HL-60/S4 treated with phorbol 12-myristate 13-acetate at 8.2 ng/mL for 4 days and 3 days (cell line): ENCODE measurements around the gene PTPRJ.
"Not testable (repeated sequence)": the region's sequence is repeated elsewhere in the genome, so short reads cannot be mapped to it uniquely, and the experiment has no call there.

Source experiments
- in situ Hi-C: fragments of 300-500 bp; cut with MboI; formaldehyde crosslinking; loops from 2 replicates; pipeline ENCODE4 v1.15.0; 2022; ENCODE audit warnings: low sequenced_read_pairs

Gene PTPRJ

DNA sequence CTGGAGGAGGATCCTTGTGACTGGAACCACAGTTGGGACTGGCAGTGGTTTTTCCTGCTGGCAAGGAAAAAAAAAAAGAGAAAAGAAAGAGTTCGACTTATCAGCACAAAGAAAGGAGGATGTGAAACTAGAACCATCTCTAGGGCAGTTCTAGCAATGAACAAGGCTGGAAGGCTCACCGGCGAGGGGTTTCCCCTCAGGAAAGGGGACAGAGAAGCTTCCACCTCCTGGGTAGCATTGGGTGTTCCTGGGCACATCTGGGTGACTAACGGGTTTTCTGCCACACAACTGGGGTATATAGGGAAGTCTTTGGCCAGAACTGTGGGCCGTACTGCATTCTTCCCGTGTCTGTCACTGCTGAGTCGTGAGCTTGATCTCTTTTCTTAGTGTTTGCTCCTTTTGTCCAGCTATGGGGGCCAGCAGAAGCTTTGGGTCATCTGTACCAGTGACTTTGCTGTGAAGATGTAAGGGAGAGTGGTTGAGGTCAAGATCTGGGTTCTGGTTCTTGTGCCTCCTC is 126.9 kb downstream of the PTPRJ start:
- in situ Hi-C loops, result loop anchor here (5.0 kb wide), 1 partner anchor 170 kb away; no protein-coding TSS in a partner anchor

DNA sequence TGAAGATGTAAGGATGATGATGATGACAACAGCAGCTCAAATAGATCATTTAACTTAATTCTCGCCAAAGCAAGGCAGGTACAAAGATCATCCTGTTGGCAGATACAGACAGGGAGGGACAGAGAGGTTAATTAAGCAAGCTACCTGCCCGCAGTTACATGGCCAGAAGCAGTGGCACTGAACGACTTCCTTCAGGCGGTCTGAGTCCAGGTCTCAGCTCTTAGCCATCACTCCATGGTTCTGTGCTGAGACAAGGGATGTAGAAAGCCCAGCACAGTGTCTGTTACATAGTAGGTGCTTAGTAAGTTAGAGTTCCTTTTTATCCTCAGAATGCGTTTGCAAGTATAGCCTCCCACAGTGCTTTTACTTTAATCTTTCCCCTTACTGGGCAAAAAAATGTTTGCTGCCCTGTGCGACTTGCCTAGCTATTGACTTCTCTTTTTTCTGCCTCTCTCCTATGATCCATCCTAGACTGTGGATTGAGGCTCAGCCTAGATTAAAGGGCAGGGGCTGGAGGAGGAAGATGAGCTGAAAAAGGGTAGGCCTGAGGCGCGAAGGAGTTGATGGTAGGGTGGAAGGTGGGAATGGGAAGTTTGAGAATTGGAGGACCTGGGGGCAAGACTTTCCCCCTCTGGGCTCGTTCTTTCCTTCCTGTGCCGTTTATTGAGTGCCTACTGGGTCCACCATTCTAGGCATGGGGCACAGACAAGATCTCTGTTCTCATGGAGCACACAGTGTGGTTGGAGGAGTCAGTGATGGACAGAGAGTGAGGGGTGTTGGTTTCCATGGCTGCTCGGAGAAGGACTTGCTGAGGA is 128.1 kb downstream of the PTPRJ start:
- in situ Hi-C loops, result loop anchor here (5.0 kb wide), 1 partner anchor 171 kb away; no protein-coding TSS in a partner anchor

DNA sequence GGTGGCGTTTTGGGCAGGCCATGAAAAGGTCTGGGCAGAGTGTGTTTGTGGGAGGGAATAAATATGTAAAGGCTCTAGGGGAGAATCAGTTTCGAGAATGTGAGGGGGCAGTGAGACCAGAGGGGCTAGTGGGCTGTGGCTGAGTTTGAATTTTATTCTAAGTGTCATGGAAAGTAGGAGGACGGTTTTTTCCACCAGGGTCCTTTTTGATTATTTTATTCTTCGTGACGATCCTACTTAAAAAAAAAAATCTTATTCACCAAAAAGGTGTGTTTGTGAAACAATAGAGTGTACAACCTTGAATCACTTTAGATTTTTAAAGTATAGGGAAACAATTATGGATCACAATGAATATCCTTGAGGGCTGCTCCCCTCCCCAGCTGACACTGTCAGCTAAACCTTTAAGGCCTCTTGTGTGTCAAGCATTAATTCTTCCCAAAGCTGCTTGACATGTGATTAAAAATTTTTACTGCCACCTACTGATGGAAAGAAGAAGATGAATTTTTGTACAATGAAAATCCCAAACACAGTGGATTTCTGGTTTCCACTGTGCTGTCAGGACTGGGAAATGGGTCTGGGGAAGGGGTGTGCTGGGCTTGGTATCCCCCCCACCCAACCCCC is 128.8 kb downstream of the PTPRJ start:
- in situ Hi-C loops, result loop anchor here (5.0 kb wide), 1 partner anchor 172 kb away; no protein-coding TSS in a partner anchor

DNA sequence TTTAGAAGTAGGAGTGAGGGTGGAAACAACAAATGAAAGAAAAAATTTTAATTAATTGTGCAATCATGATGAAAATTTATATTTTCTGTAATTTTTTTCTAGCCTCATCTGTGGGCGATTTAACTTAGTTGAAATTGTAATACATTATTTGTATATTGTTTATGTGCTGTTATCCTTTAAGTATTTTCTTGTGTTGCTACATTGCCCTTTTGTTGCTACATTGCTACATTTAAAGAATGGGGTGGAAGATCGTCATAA is 130.1 kb downstream of the PTPRJ start:
- in situ Hi-C loops, result no loop called here

DNA sequence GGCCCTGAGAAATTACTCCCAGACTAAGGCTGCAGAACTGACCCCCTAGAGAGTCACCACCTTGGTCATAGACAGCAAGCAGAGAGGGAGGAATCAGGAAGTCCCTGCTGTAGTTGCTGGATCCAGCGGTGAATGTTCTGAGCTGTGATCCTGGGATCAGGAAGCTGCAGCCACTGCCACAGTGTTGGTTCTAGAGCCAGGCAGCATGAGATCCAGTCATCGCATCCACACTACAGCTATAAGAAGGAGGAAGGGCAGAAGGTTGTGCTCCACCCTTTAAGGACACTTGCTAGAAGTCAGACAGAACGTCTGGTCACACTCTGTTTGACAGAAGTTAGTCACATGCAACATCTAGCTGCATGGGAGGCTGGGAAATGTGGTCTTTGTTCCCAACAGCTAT is 131.5 kb downstream of the PTPRJ start:
- in situ Hi-C loops, result no loop called here

DNA sequence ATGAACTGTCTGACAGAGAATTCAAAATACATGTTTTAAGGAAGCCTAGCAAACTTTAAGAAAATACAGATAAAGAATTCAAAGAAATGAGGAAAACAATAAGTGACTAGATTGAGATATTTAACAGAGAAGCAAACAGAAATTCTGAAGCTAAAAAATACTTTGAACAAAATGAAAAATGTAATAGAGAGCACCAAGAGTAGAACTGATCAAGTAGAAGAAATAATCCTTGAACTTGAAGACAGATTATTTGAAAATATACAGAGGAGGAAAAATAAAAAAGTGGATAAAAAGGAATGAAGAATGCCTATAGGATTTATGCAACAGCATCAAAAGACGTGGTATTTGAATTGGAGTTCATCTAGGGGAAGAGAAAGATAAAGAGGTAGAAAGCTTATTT is 134.4 kb downstream of the PTPRJ start:
- in situ Hi-C loops, result no loop called here

DNA sequence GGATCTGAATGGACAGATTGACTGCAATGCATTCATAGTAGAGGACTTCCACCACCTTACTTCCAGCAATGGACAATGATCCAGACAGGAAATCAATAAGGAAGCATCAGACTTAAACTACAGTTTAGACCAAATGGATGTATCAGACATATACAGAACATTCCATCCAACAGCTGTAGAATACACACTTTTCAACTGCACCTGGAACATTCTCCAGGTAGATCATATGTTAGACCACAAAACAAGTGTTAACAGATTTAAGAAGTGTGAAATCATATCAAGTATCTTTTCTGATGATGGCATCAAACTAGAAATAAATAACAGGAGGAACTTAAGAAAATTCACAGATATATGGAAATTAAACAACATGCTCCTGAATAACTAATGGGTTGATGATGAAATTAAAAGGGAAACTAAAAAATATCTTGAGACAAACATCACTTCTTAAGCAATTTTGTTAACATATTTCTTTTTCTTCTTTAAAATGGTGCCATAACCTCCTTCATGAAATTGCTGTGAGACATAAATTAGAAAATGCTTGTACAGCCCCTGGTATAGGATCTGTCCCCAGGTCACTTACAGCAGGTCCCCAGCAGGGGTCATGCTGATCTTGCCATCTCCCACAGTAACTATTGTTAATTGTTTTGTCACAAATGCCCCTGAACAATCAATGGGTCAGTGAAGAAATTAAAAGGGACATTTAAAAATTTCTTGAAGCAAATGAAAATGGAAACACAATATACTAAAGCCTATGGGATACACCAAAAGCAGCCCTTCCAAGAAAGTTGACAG is 136.3 kb downstream of the PTPRJ start:
- in situ Hi-C loops, result no loop called here

DNA sequence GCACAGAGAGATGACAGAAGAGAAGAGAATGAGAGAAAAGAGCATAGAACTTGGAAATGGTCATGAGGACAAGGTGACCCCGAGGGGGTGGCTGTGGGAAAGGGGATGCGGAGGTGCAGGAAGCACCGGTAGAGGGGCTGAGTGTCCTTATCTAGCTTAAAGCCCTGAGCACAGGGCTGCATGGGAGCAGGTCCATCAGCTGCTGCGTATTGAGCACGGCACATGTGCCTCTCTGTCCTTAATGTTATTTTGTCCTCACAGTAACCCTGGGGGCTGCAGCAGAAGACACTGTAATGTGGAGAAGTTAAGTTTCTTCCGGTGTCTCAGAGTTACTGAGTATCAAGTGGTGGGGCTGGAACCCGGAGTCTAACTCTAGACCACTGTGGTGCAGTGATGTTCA is 141.9 kb downstream of the PTPRJ start:
- in situ Hi-C loops, result no loop called here

DNA sequence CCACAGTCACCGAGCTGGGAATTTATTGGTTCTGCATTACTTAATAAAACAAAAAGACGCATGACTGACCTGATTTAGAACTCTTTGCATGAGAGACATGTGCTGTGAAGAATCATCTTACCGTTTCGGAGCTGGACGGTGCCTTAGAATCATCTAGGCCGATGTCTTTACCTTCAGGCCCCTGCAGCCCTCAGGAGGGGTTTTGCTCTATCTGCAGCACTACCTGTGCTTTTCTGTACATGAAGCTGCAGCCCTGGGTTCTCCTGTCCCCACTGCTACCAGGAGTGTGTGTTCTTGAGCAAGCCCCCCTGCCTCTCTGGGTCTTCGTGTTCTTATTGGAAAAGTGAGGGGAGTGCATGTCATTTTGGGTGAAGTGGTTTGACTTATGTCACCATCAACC is 142.3 kb downstream of the PTPRJ start:
- in situ Hi-C loops, result no loop called here

DNA sequence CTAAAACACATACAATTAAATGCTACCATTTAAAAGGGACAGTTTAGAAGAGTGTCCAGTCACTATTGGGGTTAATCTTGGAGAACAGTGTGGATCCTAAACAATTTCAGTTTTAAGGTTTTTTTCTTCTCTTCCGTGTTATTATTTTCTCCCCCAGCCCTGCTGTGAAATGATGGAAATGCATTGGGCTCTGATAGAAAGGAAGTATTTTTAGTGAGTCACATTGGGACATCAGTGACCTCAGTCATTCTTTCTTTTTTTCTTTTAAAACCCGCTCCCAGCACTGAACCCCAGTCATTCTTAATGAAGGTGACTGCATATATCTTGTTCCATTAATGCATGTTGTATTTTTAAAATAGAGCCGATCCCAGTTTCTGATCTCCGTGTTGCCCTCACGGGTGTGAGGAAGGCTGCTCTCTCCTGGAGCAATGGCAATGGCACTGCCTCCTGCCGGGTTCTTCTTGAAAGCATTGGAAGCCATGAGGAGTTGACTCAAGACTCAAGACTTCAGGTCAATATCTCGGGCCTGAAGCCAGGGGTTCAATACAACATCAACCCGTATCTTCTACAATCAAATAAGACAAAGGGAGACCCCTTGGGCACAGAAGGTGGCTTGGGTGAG is 143.0 kb downstream of the PTPRJ start:
- in situ Hi-C loops, result no loop called here

DNA sequence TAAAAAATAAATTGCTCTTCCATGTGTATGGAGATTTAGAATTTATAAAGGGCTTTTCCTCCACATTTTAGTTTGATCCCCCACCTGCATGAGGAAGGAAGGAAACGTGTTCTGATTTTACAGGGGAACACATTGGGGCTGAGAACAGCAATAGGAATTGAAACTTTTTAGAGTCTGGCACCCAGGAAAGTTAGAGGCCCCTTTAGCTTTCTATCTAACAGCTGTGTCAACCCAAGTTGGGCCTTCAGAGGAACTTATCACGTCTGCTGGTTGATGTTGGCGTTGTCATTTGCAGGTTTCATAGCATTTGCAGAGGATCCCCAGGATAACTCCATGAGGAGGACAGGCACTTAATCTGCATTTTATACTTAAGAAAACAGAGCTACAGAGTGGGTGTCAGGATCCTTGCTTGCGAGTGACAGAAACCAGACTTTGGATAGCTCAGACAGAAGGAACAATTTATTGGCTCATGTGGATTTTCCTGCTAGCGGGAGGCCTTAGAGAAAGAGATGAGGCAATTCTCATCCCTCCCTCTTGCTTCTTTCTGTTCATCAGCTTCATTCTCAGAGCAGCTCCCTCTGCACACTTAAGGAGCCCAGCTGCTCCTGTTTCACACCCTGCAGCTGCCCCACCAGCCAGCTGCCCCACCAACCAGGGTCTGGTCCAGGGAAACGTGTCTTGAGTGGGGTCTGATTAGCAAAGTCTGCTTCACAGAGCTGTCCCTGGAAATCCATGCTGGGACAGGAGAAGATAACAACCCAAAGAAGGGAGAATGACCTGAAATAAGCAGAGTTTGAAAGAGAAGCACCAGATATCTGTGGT is 143.8 kb downstream of the PTPRJ start:
- in situ Hi-C loops, result no loop called here

DNA sequence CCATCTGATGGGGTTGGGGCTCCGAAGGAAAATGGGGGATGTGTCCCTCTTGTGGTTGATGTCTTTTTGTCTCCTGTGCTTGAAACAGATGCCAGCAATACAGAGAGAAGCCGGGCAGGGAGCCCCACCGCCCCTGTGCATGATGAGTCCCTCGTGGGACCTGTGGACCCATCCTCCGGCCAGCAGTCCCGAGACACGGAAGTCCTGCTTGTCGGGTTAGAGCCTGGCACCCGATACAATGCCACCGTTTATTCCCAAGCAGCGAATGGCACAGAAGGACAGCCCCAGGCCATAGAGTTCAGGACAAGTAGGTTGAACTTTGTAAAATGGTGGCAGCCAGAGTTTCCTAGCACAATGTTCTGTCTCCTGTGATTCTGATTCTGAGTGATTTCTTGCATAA is 144.5 kb downstream of the PTPRJ start:
- in situ Hi-C loops, result no loop called here

DNA sequence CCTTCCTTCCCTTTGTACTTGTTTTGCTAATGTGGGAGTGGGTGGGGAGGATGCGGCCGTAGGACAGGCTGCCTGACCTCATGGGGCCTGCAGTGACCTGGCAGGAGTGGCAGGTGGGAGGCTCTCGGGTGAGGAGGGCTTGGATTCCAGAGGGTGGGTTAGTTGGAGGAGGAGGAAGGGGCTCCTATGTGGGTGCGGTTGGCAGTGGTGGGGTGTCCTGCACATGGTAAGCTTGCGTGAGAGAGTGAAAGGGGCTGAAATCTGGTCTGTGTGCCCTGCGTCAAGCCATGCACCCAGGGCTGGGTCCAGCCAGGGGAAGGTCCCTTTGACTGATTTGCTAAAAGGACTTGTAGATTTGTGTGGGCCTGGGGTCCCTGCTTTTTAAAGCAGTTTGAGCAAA is 145.5 kb downstream of the PTPRJ start:
- in situ Hi-C loops, result no loop called here

DNA sequence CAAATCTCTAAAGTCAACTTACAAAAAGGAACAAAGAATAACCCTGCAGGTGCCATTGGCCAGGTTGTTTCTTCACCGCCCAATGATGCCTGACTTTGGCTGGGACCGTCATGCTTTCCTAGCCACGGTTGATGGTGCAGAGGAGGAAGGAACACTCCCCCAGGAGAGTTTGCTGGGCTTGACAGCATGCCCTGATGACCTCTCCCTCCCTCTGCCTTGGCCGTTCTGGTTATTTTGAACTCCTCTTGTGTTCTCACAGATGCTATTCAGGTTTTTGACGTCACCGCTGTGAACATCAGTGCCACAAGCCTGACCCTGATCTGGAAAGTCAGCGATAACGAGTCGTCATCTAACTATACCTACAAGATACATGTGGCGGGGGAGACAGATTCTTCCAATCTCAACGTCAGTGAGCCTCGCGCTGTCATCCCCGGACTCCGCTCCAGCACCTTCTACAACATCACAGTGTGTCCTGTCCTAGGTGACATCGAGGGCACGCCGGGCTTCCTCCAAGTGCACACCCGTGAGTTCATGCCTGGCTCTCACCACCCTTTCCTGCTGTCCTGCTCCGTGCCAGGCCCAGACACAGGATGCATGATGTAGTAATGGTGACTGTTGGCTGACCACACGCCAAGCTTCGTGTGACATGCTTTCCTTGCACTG is 147.3 kb downstream of the PTPRJ start:
- in situ Hi-C loops, result no loop called here

DNA sequence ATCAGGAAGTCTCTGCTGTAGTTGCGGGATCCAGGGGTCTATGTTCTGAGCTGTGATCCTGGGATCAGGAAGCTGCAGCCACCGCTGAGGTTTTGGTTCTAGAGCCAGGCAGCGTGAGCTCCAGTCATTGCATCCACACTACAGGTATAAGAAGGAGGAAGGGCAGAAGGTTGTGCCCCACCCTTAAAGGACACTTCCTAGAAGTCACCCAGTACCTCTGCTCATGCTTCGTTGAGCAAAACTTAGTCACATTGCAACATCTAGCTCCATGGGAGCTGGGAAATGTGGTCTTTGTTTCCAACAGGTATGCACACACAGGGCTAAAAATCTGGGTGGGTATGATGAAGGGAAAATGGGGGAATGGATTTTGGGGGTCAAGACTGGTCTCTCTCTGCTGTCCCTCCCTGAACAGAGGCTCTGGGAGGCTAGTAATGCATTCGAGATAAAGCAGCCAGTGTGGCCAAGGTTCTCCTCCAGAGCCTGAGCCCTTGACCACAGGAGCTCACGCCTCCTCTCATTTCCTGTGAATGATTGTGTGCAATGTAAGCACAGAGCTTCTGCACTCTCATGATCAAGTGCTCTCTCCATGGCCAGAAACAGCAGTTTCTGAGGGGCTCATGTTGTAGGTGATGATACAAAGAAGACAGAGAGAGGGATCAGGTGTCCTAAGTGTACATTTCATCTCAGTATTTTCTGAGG is 149.5 kb downstream of the PTPRJ start:
- in situ Hi-C loops, result no loop called here

DNA sequence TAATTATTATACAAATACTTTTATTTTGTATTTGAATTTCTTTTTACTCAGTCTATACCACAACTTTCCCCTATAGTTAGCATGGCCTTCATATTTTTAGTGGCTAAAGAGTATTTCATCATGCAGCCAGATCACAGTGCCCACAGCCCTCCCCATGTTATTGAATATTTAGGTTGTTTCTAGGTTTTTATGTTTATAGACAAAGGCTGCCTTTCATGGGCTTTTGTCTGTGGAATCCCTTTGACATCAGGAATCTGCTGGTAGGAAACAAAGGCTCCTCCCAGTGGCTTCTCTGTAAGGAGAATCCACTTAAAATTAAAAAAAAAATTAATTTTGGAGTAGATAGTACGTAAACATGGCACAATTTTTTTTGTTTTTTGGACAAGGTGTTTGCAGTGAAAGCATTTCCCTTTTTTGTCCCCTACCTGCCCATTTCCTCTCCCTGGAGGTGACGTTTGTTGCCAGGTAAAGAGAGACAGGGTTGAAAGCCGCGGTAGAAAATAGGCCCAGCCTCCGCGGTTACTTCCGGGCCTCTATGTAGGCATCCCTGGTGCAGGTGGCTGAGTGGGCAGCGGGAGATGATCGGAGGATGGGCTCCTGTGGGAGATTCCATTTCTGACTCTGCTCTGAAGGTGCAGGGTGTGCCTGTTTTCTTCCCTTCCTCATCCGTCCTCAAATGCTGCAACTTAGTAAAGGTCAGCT is 154.0 kb downstream of the PTPRJ start:
- in situ Hi-C loops, result no loop called here

DNA sequence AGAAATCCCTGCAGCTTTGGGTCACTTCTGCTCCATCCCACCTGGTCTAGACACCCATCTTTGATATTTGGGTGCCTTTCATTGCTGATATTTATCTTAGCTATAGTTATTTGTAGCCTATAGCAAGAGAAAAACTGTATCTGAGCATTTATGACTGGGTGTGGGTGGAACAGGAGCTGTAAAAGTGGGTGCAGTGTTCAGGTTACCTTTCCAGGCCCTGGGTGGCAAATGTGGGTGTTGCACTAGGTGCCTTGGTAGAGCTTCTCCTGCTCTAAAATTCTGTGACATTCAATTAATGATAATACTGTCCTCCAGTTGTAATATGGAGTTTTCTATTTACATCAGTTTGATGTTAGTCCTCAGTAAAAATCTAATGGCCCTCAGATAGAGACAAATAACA is 157.9 kb downstream of the PTPRJ start:
- in situ Hi-C loops, result no loop called here

DNA sequence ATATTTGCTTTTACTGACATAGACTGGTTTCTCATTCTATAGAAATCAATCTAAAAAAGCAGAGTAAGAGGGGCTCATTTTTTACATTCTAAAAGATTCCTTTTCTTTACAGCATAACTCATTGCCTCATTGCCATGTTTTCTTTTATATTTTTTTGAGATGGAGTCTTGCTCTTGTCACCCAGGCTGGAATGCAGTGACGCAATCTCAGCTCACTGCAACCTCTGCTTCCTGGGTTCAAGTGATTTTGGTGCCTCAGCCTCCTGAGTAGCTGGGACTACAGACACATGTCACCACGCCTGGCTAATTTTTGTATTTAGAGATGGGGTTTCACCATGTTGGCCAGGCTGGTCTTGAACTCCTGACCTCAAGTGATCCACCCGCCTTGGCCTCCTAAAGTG is 159.5 kb downstream of the PTPRJ start:
- in situ Hi-C loops, result not testable (repeated sequence)
